Gastrocnemius medialis (tissue), 4 donors: ENCODE data around the gene COX5A.

Experiments used
- CTCF ChIP-seq, 5 experiments: fragments of 450-650 bp in 3 of 5; fragments of 200-600 bp in 2 of 5; sonication (generic) in 2 of 5; IDR thresholded peaks in 4 of 5; conservative IDR thresholded peaks in 1 of 5; 1 replicate in 4 of 5; 2 replicates in 1 of 5; pipeline ENCODE4 v1.5.1; 2016 to 2019; ENCODE audit warnings: antibody characterized with exemption in 5 of 5, mild to moderate bottlenecking in 3 of 5, moderate library complexity in 3 of 5
- POLR2A ChIP-seq, 2 donors: fragments of 450-650 bp; IDR thresholded peaks; one replicate each; pipeline ENCODE4 v1.6.1; 2017; ENCODE audit warnings: antibody characterized with exemption in 2 of 2, mild to moderate bottlenecking in 2 of 2, moderate library complexity in 2 of 2

GRCh38 chr15:74895830-74896229, 42.0 kb downstream of the COX5A start:
- TF ChIP-seq CTCF (IDR thresholded peaks at IDR 0.05 in 4 of 5, conservative IDR thresholded peaks at IDR 0.05 in 1 of 5) (no peak), POLR2A (IDR thresholded peaks at IDR 0.05) (no peak)
